NCI-H1436 (cell line): ENCODE results near the gene RGS19.

Experiments used
- DNase-seq: peaks from one replicate; lab custom pipeline; 2025; lab: John Stamatoyannopoulos, UW

The RGS19 gene

GRCh38 chr20:64076061-64076997 lies 3.0 kb downstream of the RGS19 start:
- DNase-seq: no peak

- DNase-seq: no peak
Observed at GRCh38 chr20:64075556-64075955, 3.8 kb downstream of the RGS19 start.

- no peak for DNase-seq
Observed at GRCh38 chr20:64074963-64075362, 4.4 kb downstream of the RGS19 start.

- no peak for DNase-seq
Observed at GRCh38 chr20:64074184-64074789, 5.0 kb downstream of the RGS19 start.

GRCh38 chr20:64073476-64074183 lies 5.7 kb downstream of the RGS19 start:
- no peak for DNase-seq

GRCh38 chr20:64072498-64073063 lies 6.7 kb downstream of the RGS19 start:
- DNase-seq: no peak

GRCh38 chr20:64071341-64072332 lies 7.7 kb downstream of the RGS19 start:
- DNase-seq: no peak

- no peak for DNase-seq
Observed at GRCh38 chr20:64070244-64070993, 8.9 kb downstream of the RGS19 start.

GRCh38 chr20:64069614-64070243 lies 9.6 kb downstream of the RGS19 start:
- DNase-seq: no peak

- no peak for DNase-seq
Observed at GRCh38 chr20:64069209-64069613, 10.1 kb downstream of the RGS19 start.

- no peak for DNase-seq
Observed at GRCh38 chr20:64068386-64069208, 10.7 kb downstream of the RGS19 start.

- no peak for DNase-seq
Observed at GRCh38 chr20:64067733-64068307, 11.5 kb downstream of the RGS19 start.

GRCh38 chr20:64067005-64067632 lies 12.2 kb downstream of the RGS19 start:
- no peak for DNase-seq

- no peak for DNase-seq
Observed at GRCh38 chr20:64065974-64066343, 13.4 kb downstream of the RGS19 start.

- no peak for DNase-seq
Observed at GRCh38 chr20:64065062-64065973, 14.0 kb downstream of the RGS19 start.

- no peak for DNase-seq
Observed at GRCh38 chr20:64064145-64064698, 15.1 kb downstream of the RGS19 start.
